Fibroblast of skin of right biceps (primary cell): ENCODE data around the gene PF4V1.

Source experiments
- DNase-seq: peaks from one replicate; pipeline ENCODE4 v3.0.0-alpha.2; 2013

PF4V1 gene

DNA sequence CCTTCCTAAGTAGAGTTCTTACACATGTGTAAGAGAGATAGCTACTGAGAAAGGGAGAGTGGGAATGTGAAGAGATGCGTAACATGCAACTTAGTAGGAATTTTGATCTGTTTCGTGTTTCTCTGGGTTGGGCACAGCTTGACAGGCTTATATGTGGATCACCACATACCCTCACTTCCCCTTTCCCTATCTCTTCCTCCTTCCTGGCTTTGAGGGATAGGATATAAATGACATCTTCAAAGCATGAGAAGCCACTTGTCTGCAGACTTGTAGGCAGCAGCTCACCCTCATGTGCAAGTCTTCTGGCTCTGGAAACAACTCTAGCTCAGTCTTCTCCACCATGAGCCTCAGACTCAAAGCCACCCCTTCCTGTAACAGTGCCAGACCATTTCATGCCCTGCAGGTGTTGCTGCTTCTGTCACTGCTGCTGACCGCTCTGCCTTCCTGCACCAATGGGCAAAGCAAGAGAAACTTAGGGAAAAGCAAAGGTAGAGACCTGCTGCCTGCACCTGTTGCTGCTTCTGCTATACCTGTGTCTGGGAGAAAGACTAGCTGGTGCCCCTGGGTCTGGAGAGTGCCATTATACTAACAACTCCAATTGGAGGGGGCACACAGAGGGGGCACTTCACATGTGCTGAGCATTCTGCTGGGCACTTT is 5.4 kb upstream of the PF4V1 start:
- DNase-seq: no peak

DNA sequence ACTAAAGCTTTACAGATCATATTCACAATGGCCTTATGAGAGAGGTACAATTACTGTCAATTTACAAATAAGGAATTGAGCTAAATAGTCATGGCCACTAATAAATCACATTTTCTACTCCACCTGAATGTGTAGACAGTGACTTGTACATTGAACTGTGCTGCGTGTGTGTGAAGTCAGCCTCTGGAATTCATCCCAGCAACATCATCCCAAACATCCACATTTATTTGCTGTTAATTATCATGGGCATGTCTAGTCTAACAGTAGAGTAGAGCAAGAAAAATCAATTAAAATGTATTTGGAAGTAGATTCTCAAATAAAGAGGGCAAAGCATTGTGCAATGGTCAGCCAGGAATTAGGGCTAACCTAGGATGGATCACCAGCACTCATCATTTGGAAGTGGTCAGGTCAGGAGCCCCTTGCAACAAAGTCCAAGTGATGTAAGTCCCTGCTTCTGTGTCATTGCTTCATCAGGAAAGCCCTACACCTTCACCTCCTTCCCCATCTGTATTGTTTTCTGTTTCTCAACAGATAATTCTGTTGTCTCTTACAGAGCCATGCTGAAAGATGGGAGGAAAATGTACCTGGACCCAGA is 4.8 kb upstream of the PF4V1 start:
- DNase-seq: no peak

DNA sequence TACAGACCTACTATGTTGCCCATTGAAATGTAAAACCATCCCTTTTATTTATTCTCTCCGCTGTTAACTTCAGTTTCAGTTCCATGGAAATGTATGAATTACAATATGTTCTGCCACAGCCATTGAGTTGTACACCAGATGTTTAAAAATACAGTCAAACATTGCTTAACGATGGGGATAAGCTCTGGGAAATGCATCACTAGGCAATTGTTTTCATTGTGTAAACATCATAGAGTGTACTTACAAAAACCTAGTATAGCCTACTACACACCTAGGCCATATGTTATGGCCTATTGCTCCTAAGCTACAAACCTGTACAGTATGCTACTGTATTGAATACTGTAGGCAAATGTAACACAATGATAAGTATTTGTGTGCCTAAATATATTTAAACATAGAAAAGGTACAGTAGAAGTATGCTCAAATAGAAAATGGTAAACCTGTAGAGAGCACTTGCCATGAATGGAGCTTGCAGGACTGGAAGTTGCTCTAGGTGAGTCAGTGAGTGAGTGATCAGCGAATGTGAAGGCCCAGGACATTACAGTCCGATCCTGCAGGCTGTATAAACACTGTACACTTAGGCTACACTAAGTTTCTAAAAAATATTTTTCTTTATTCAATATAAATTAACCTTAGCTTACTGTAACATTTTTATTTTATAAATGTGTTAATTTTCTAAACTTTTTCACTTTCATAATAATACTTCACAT is 2.7 kb upstream of the PF4V1 start:
- DNase-seq: no peak

DNA sequence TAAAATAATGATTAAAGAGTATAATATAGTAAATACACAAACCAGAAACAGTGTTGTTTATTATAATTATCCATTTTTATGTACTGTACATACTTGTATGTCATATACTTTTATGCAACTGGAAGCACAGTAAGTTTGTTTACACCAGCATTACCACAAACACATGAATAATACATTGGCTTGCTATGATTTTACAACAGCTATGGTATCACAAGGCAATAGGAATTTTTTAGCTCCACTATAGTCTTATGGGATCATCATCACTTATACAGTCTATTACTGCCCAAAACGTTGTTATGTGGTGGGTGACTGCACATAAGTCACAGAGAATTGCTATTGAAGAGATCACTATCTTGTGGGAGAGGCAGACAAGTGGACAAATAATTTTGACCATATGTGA is 1.8 kb upstream of the PF4V1 start:
- no peak for DNase-seq

DNA sequence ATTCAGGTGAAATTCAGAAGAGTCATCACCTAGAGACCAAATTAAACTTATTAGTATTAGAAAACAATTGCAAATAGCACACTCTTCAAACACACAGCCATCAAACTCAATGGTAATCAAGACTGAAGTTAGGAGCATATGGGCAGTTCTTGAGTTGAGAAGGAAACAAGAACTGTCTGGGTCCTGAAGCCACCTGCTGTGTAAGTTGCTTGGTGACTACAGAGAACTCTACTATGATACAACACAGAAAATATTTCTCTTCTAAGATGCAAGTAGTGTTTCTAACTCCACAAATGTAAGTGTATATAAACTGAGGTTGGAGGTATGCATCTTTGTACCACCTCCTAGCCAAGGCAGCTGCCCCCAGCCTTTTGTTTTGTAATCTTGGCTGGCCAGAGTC is 325 bp upstream of the PF4V1 start:
- no peak for DNase-seq

DNA sequence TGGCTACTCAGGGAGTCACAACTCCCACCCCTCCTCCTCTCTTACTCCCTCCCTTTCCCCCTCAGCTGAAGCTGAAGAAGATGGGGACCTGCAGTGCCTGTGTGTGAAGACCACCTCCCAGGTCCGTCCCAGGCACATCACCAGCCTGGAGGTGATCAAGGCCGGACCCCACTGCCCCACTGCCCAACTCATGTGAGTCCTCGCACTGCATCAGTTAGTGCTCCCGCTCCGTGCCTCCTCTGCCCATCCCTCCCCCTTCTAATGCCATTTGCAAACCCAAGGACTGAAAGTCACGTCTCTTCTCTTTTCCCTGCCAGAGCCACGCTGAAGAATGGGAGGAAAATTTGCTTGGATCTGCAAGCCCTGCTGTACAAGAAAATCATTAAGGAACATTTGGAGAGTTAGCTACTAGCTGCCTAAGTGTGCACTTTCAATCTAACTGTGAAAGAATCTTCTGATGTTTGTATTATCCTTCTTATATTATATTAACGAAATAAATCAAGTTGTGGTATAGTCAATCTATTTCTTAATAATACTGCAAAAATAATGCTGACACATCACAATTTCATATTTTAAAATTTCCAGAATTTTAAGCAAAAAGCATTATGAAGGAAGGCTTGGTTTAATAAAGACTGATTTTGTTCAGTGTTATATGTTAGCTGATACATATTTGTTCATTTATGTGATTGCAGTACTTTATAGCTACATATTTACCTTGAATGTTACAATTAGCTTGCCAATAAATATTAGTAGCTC is 800 bp downstream of the PF4V1 start:
- no peak for DNase-seq

DNA sequence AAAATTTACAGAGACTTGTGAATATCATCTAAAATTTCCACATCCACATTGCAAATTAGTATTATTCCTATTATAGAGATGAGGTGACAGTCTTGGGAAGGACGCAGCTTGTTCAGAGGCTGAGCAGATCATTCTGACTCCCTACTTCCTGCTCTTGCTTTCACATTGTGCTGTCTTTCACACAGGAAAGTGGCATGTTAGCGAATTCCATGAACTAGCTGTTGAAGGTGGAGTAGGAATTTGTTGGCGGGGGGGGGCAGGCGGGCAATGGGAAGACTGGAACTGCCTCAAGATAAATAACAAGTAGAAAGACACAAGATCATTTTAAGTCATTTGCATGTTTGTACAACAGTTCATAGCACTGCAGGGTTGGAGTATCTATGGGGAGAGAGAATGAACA is 2.3 kb downstream of the PF4V1 start:
- DNase-seq: peak; percentile 49

DNA sequence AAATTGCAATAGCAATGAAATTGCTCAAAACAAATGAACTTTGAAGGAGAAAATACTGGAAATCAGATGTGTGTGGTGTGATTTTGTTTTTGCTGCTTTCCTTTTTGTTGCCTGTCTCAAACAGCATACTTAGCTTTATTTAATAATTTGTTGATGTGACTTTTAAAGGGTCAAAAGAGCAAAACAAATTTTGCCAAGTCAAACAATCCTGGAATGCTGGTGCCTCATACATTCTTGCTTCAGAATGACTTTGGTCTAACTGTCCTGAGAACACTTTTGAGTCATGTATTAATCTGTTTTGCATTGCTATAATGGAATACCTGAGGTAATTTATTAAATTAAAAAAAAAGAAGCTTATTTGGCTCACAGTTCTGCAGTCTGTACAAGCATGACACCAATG is 3.4 kb downstream of the PF4V1 start:
- peak; percentile 75 for DNase-seq

DNA sequence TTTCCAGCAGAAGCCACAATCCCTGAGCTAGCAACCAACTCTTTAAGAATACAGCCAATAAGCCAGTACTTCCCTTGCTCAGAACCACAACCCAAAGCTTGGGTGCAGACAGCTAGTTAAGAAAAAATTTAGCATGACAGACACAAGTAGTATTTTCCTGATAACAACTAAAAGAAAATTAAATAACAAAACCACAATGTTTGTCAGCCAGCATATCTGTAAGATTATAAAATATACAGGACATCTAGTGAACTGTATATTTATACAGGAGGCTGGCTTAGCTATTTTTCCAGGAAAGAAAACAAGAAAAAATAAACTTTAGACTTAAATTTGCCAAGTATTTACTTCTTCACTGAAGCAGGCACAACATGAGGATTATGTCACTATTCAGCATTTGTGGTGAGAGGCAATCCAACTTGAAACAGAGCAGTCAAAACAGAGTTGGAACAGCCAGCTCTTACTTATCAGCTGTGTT is 6.6 kb downstream of the PF4V1 start:
- DNase-seq: peak; percentile 77

DNA sequence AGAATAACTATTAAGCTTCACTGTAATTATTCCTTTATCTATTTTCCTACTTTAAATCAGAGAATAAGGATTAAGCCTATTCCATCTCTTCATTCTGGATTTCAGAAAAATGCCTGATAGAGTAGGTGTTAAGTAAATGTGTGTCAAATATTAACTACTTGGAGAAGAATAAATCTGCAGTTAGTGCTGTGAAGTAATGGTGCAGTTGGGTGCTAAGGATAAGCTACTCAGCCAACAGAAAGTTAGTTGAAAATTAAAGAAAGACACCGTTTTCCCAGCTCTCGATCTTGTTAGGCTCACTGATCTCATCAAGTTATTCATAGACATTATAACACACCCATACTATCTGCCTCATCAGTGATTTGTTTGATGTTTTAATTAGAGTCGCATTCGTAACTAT is 7.1 kb downstream of the PF4V1 start:
- no peak for DNase-seq

DNA sequence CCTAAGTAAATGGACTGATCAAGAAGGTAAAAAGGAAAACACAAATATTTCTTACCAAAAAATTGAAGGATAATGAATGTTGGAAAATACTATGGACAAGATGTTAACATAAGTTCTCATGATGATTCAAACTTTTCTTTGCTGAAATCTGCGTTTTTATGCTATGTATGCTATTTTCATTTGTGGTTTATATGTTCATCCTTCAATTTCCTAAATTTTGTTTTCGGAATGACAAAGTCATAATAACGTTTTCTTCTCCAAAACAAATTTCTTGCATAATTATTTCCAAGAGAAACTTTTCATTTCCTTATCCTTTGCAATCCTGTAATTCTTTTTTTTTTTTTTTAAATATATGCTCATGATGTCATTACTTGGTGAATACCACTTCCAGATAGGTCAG is 7.8 kb downstream of the PF4V1 start:
- DNase-seq: no peak

DNA sequence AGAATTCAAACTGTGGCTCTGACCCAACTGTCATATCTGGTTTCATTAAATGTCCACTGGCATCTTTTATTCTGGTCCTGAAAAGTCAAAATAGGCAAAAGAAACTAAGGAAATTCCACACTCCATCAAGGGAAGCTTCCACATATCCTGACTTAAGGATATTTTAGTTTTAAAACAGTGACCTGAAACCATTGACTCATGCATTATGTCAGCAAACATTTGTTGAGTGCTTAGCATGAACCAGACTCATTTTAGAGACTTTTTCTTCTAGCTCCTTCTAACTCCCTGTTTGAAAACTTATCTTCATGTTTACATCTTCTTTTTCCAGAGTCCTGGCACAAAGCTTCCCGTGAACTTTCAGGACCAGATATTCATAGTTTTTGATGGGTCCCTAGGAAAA is 9.2 kb downstream of the PF4V1 start:
- no peak for DNase-seq

DNA sequence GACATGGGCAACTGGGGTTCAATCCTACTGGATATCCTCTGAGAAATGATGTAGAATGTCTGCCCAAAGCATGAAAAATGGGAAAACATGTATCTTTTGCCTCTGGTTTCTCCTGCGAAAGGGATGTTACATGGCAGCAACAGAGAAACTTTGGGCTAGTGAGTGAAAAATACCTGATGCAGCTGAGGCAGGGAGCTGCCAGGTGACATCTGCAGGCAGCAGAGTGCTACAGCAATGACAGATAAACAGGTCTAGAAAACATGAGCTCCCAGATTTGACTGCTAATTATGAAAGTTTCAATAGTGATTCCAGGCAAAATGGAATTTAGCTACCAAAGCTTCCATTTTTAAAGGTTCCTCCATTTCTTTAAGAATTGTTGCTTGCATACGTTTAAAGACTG is 11.3 kb downstream of the PF4V1 start:
- no peak for DNase-seq

DNA sequence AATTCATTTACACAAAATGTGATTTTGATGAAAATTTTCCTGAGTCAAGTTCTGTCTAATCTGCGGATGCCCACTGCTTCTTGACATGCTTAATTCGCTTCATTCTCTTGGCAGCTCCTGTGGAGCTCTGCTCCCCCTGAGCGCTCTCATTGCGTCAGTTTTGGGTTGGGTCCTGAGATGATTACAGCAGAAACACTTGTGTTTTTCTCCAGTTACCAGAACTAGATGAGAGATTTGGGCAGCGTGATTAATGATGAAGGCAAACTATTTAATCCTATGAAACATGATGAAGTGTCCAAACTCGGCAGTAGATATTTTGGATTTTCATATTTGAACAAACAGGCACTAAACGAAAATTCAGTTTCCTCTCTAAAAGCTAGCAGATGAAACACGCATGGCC is 11.9 kb downstream of the PF4V1 start:
- DNase-seq: no peak

DNA sequence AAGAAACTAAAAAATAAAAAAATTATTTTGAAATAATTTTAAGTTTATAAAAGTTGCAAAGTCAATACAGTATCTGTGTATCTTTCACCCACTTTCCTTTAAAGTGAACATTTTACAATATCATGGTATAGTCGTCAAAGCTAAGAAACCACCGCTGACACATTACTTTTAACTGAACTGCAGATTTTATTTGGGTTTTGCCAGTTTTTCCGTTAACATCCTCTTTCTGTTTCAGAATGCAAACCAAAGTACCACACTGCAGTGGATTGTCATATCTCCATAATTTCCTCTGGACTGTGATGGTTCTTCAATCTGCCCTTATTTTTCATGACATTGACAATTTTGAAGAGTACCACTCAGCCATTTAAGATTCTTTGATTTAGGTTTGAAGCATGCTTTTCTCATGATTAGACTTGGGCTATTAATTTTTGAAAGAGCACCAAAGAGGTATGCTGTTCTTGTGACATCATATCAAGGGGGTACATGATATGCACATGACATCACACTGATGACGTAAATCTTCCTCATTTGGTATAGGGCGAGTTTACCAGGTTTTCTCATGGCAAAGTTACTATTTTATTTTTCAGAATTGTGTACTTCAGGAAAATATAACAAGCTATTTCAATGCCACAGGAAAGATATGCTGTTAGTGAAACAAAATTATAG is 12.5 kb downstream of the PF4V1 start:
- DNase-seq: no peak

DNA sequence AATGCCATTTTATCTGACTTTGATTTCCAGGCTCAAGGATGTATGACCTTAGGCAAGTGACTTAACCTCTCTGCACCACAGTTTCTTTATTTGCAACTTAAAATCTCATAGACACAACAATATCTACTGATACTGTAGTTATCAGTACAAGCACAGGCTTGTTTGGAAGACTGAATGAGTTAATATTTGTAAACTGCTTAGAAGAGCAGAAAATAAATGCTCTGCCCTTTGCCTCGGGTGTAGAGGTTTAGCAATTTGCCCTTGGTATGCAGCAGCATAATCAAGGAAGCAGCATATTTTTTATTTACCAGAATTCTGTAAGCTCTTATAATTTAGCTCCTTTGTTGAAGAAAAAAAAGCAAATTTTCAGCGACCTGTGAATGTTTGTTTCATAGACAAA is 13.2 kb downstream of the PF4V1 start:
- DNase-seq: no peak

DNA sequence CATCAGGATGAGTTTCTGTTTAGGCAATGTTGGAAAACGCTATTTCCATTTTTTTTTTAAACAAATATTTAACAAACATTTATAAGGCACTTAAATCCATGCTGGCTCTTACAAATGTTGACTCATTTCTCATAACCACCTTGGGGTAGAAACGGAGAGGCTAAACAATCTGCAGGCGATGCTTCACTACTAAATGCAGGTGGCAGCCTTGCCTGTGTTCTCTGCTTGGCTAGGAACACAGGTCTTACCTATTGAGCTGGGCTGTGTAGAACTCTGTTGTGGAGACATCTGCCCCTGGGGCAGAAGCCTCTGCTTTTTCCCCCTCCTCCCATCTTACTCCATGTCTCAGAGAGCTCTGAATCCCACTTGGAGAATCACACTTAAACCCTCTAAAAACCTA is 14.7 kb downstream of the PF4V1 start:
- DNase-seq: no peak

DNA sequence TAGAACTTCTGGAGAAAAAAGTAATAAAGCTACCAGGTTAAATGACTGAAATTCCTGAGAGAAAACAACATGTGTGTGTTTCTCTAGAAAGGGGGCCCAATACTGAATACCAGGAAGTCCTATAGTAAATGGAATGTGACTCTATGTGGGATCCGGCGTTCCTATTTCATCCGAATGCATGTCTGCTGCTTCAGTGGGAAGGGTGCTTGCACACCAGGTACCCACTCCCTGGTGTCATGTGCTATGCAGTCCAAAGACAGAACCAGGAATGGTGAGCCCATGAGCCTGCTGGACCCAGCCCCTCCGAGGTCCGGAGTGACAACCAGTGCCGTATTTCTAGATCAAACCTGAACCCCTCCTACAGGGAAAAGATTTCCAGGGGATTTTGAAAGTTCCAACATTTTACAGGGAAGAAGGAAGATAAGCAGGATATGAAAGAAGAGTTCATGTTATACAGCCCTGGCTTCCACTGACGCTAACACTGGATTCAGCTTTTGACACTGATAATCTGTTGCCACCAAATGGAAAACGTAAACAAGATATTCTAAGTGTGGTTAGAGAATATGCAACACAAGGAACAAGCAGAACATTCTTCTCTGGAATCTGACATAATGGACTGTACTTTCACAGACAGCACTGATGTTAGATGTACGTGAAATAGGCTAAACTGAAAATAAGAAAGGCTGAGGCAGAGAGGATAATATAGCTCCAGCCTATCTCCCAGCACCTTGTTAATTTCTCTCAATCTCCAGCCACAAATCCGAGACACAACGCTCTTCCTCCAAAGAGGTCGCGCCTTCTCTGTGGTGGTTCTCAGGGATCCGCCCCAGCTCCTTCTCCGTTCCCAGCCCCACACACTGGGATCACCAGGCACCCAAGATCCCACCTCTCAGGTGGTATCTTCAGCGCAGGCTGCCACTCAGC is 15.4 kb downstream of the PF4V1 start:
- DNase-seq: peak; percentile 16

DNA sequence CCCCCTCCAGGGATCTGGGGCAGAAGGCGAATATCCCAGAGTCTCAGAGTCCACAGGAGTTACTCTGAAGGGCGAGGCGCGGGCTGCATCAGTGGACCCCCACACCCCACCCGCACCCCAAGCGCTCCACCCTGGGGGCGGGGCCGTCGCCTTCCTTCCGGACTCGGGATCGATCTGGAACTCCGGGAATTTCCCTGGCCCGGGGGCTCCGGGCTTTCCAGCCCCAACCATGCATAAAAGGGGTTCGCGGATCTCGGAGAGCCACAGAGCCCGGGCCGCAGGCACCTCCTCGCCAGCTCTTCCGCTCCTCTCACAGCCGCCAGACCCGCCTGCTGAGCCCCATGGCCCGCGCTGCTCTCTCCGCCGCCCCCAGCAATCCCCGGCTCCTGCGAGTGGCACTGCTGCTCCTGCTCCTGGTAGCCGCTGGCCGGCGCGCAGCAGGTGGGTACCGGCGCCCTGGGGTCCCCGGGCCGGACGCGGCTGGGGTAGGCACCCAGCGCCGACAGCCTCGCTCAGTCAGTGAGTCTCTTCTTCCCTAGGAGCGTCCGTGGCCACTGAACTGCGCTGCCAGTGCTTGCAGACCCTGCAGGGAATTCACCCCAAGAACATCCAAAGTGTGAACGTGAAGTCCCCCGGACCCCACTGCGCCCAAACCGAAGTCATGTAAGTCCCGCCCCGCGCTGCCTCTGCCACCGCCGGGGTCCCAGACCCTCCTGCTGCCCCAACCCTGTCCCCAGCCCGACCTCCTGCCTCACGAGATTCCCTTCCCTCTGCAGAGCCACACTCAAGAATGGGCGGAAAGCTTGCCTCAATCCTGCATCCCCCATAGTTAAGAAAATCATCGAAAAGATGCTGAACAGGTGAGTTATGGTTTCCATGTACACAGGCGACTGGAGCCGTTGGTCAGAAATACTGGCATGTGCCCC is 16.3 kb downstream of the PF4V1 start, which contains the start of gene CXCL1:
TSS of gene CXCL1 (plus strand) at position 264 of the 926 bp plus-strand sequence. CDS start at position 342, 78 bp downstream.
- DNase-seq: peak; percentile 38

DNA sequence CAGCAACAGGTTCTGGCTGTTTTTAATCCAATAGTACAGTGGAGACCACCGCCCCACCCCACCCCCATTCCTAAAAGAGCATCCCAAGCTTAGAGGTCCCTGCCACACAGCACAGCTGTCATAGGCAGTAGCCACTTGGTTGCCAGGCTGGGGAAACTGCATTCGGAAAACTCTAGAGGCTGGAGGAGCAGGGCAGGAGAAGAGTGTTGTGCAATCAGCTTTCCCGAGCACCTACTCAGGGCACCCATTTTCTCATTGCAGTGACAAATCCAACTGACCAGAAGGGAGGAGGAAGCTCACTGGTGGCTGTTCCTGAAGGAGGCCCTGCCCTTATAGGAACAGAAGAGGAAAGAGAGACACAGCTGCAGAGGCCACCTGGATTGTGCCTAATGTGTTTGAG is 17.2 kb downstream of the PF4V1 start:
- no peak for DNase-seq

DNA sequence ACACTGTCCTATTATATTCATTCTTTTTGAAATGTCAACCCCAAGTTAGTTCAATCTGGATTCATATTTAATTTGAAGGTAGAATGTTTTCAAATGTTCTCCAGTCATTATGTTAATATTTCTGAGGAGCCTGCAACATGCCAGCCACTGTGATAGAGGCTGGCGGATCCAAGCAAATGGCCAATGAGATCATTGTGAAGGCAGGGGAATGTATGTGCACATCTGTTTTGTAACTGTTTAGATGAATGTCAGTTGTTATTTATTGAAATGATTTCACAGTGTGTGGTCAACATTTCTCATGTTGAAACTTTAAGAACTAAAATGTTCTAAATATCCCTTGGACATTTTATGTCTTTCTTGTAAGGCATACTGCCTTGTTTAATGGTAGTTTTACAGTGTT is 17.7 kb downstream of the PF4V1 start:
- DNase-seq: no peak
